Activated naive CD4-positive, alpha-beta T cell treated with anti-CD3 and anti-CD28 coated beads, Interleukin-2, amount 50 U/mL, for 72 hours (primary cell): Measurements from ENCODE around the gene GALNT18. TPM values are rescaled to one million over a fixed set of nuclear protein-coding genes. Genes with fewer than 3 reads are reported as not detected.

Experiments
- ATAC-seq, 2 donors: fragments of 150-1000 bp; cut with Tn5 transposase; 2 replicates each; pipeline ENCODE4 v1.10.0; 2021; ENCODE audit warnings: mild to moderate bottlenecking in 2 of 2, moderate library complexity in 2 of 2
- DNase-seq, 2 donors: peaks; one replicate each; pipeline ENCODE4 v3.0.0; 2021 to 2022; ENCODE audit warnings: low spot score in 2 of 2
- H3K27ac Mint-ChIP-seq, 2 donors: one replicate each; pipeline ENCODE4 v1.8.0; 2022; ENCODE audit warnings: mild to moderate bottlenecking in 2 of 2, mixed read lengths in 2 of 2
- H3K36me3 Mint-ChIP-seq, 2 donors: one replicate each; pipeline ENCODE4 v1.8.0; 2022; ENCODE audit warnings: mixed read lengths in 2 of 2
- H3K9me3 Mint-ChIP-seq, 2 donors: one replicate each; pipeline ENCODE4 v1.8.0; 2022; ENCODE audit warnings: mixed read lengths in 2 of 2
- total RNA-seq, 2 donors: library from RNA; stranded (reverse); gene quantifications; one replicate each; pipeline ENCODE4 v1.2.3, GENCODE V29; 2022

GALNT18 gene
- total RNA-seq, 2 donors from 2014 or later = 2.0 to 19.2 TPM

- no peaks in the 10 kb centered on the region for H3K9me3 Mint-ChIP-seq
- H3K27ac Mint-ChIP-seq = no peak overlapping the region
- ATAC-seq = no peak
- H3K36me3 Mint-ChIP-seq = no peaks in the 10 kb centered on the region
- no peak for DNase-seq
Measured at GRCh38 chr11:11533751-11534150, 88.1 kb downstream of the GALNT18 start.

GRCh38 chr11:11533057-11533456, 88.7 kb downstream of the GALNT18 start:
- H3K27ac Mint-ChIP-seq = no peak overlapping the region
- ATAC-seq (no peak), DNase-seq (no peak)
- H3K9me3 Mint-ChIP-seq = no peaks in the 10 kb centered on the region
- no peaks in the 10 kb centered on the region for H3K36me3 Mint-ChIP-seq

- ATAC-seq (no peak), DNase-seq (no peak)
- no peaks in the 10 kb centered on the region for H3K9me3 Mint-ChIP-seq
- no peak overlapping the region for H3K27ac Mint-ChIP-seq
- H3K36me3 Mint-ChIP-seq = no peaks in the 10 kb centered on the region
Measured at GRCh38 chr11:11532574-11532973, 89.2 kb downstream of the GALNT18 start.

GRCh38 chr11:11531131-11531908, 90.5 kb downstream of the GALNT18 start:
- no peaks in the 10 kb centered on the region for H3K36me3 Mint-ChIP-seq
- H3K9me3 Mint-ChIP-seq = no peaks in the 10 kb centered on the region

GRCh38 chr11:11528986-11529385, 92.8 kb downstream of the GALNT18 start:
- H3K9me3 Mint-ChIP-seq = no peaks in the 10 kb centered on the region
- no peaks in the 10 kb centered on the region for H3K36me3 Mint-ChIP-seq
- H3K27ac Mint-ChIP-seq = no peak overlapping the region
- no peak for ATAC-seq
- DNase-seq = no peak

More at GRCh38 chr11:11531131-11531908, 90.5 kb downstream of the GALNT18 start:
- DNase-seq = no peak
- ATAC-seq = no peak
- H3K27ac Mint-ChIP-seq = no peak overlapping the region

GRCh38 chr11:11525283-11525682, 96.5 kb downstream of the GALNT18 start:
- no peak for DNase-seq
- Mint-ChIP-seq H3K27ac (no peak overlapping the region), H3K36me3 (no peaks in the 10 kb centered on the region), H3K9me3 (no peaks in the 10 kb centered on the region)
- ATAC-seq = no peak

GRCh38 chr11:11524436-11525061, 97.3 kb downstream of the GALNT18 start:
- Mint-ChIP-seq H3K9me3 (no peaks in the 10 kb centered on the region), H3K27ac (no peak overlapping the region), H3K36me3 (no peaks in the 10 kb centered on the region)
- DNase-seq (no peak), ATAC-seq (no peak)

GRCh38 chr11:11522591-11522990, 99.2 kb downstream of the GALNT18 start:
- H3K36me3 Mint-ChIP-seq = no peaks in the 10 kb centered on the region
- peak overlapping the region in 1 of 2 donors; percentile 5 for H3K27ac Mint-ChIP-seq
- H3K9me3 Mint-ChIP-seq = no peaks in the 10 kb centered on the region

GRCh38 chr11:11521306-11522002, 100.4 kb downstream of the GALNT18 start:
- DNase-seq = no peak
- ATAC-seq = peak; percentile 62 to 73
- Mint-ChIP-seq H3K36me3 (no peaks in the 10 kb centered on the region), H3K27ac (peak overlapping the region in 1 of 2 donors; percentile 5), H3K9me3 (no peaks in the 10 kb centered on the region)

More at GRCh38 chr11:11522591-11522990, 99.2 kb downstream of the GALNT18 start:
- ATAC-seq (no peak), DNase-seq (no peak)

- Mint-ChIP-seq H3K36me3 (no peaks in the 10 kb centered on the region), H3K27ac (peak overlapping the region in 1 of 2 donors; percentile 62), H3K9me3 (no peaks in the 10 kb centered on the region)
- ATAC-seq (peak in 1 of 2 donors; percentile 66), DNase-seq (no peak)
Measured at GRCh38 chr11:11520231-11521015, 101.4 kb downstream of the GALNT18 start.

GRCh38 chr11:11519184-11519583, 102.6 kb downstream of the GALNT18 start:
- no peaks in the 10 kb centered on the region for H3K36me3 Mint-ChIP-seq
- H3K9me3 Mint-ChIP-seq = no peaks in the 10 kb centered on the region
- ATAC-seq = no peak
- peak overlapping the region in 1 of 2 donors; percentile 29 for H3K27ac Mint-ChIP-seq
- no peak for DNase-seq

GRCh38 chr11:11514246-11514645, 107.6 kb downstream of the GALNT18 start:
- DNase-seq = no peak
- Mint-ChIP-seq H3K36me3 (no peaks in the 10 kb centered on the region), H3K27ac (no peak overlapping the region), H3K9me3 (no peaks in the 10 kb centered on the region)
- ATAC-seq = no peak

- Mint-ChIP-seq H3K36me3 (no peaks in the 10 kb centered on the region), H3K27ac (no peak overlapping the region), H3K9me3 (no peaks in the 10 kb centered on the region)
- no peak for DNase-seq
- ATAC-seq = no peak
Measured at GRCh38 chr11:11513422-11513821, 108.4 kb downstream of the GALNT18 start.

GRCh38 chr11:11512929-11513328, 108.9 kb downstream of the GALNT18 start:
- Mint-ChIP-seq H3K36me3 (no peaks in the 10 kb centered on the region), H3K9me3 (no peaks in the 10 kb centered on the region), H3K27ac (no peak overlapping the region)
- no peak for DNase-seq
- no peak for ATAC-seq

GRCh38 chr11:11512502-11512901, 109.3 kb downstream of the GALNT18 start:
- Mint-ChIP-seq H3K36me3 (no peaks in the 10 kb centered on the region), H3K27ac (no peak overlapping the region), H3K9me3 (no peaks in the 10 kb centered on the region)
- DNase-seq (no peak), ATAC-seq (no peak)

- no peak overlapping the region for H3K27ac Mint-ChIP-seq
- no peaks in the 10 kb centered on the region for H3K36me3 Mint-ChIP-seq
- no peaks in the 10 kb centered on the region for H3K9me3 Mint-ChIP-seq
- ATAC-seq (no peak), DNase-seq (no peak)
Measured at GRCh38 chr11:11512090-11512489, 109.7 kb downstream of the GALNT18 start.

GRCh38 chr11:11510939-11511338, 110.9 kb downstream of the GALNT18 start:
- H3K27ac Mint-ChIP-seq = no peak overlapping the region
- ATAC-seq (no peak), DNase-seq (no peak)
- no peaks in the 10 kb centered on the region for H3K36me3 Mint-ChIP-seq
- no peaks in the 10 kb centered on the region for H3K9me3 Mint-ChIP-seq
